Effector memory CD8-positive, alpha-beta T cell (primary cell): ENCODE measurements around the gene RABGAP1L.

Experiments used
- ATAC-seq: fragments of 150-1000 bp; cut with Tn5 transposase; replicated peaks from 2 replicates; pipeline ENCODE4 v1.10.0; 2021; ENCODE audit warnings: mild to moderate bottlenecking, moderate library complexity
- DNase-seq, 3 experiments: peaks; one replicate each; pipeline ENCODE4 v3.0.0; 2021
- H3K27ac Mint-ChIP-seq, 2 donors: one replicate each; pipeline ENCODE4 v1.8.0; 2022; ENCODE audit warnings: mild to moderate bottlenecking in 2 of 2, mixed read lengths in 2 of 2, moderate library complexity in 2 of 2
- H3K27me3 Mint-ChIP-seq, 2 donors: one replicate each; pipeline ENCODE4 v1.8.0; 2022; ENCODE audit warnings: mixed read lengths in 2 of 2
- H3K36me3 Mint-ChIP-seq: one replicate; pipeline ENCODE4 v1.8.0; 2022; ENCODE audit warnings: mild to moderate bottlenecking, moderate library complexity, mixed read lengths; ENCODE audit not compliant: insufficient read depth
- H3K4me1 Mint-ChIP-seq, 2 donors: one replicate each; pipeline ENCODE4 v1.8.0; 2022; ENCODE audit warnings: low read depth in 2 of 2, mixed read lengths in 2 of 2
- H3K4me3 Mint-ChIP-seq, 2 donors: one replicate each; pipeline ENCODE4 v1.8.0; 2022; ENCODE audit warnings: mild to moderate bottlenecking in 2 of 2, mixed read lengths in 2 of 2, moderate library complexity in 2 of 2
- H3K9me3 Mint-ChIP-seq, 2 donors: one replicate each; pipeline ENCODE4 v1.8.0; 2022; ENCODE audit warnings: mixed read lengths in 2 of 2

RABGAP1L gene

GRCh38 chr1:174777262-174777661, 617.9 kb downstream of the RABGAP1L start:
- Mint-ChIP-seq H3K27ac (no peak overlapping the region), H3K9me3 (no peaks in the 10 kb centered on the region), H3K4me3 (no peak overlapping the region), H3K4me1 (peaks cover 0 to 5% of the 10 kb centered on the region in 2 donors), H3K27me3 (no peaks in the 10 kb centered on the region), H3K36me3 (no peaks in the 10 kb centered on the region)
- ATAC-seq (no peak), DNase-seq (no peak)

GRCh38 chr1:174785510-174785909, 626.2 kb downstream of the RABGAP1L start:
- Mint-ChIP-seq H3K36me3 (peaks cover 4% of the 10 kb centered on the region), H3K27ac (no peak overlapping the region), H3K9me3 (no peaks in the 10 kb centered on the region), H3K27me3 (no peaks in the 10 kb centered on the region), H3K4me3 (no peak overlapping the region), H3K4me1 (peaks cover 13 to 33% of the 10 kb centered on the region in 2 donors)
- DNase-seq (no peak), ATAC-seq (no peak)

- Mint-ChIP-seq H3K27me3 (no peaks in the 10 kb centered on the region), H3K4me3 (no peak overlapping the region), H3K36me3 (peaks cover 4% of the 10 kb centered on the region), H3K9me3 (no peaks in the 10 kb centered on the region), H3K4me1 (peaks cover 13 to 34% of the 10 kb centered on the region in 2 donors), H3K27ac (peak overlapping the region in 1 of 2 donors; percentile 63)
- DNase-seq: no peak
- no peak for ATAC-seq
Observed at GRCh38 chr1:174786358-174786757, 627.0 kb downstream of the RABGAP1L start.

GRCh38 chr1:174786760-174787159, 627.4 kb downstream of the RABGAP1L start:
- Mint-ChIP-seq H3K4me3 (no peak overlapping the region), H3K36me3 (peaks cover 4% of the 10 kb centered on the region), H3K9me3 (no peaks in the 10 kb centered on the region), H3K4me1 (peaks cover 13 to 38% of the 10 kb centered on the region in 2 donors), H3K27ac (peak overlapping the region; percentile 7 to 63), H3K27me3 (no peaks in the 10 kb centered on the region)
- no peak for DNase-seq
- ATAC-seq: peak; percentile 84

GRCh38 chr1:174788981-174789380, 629.7 kb downstream of the RABGAP1L start:
- Mint-ChIP-seq H3K9me3 (no peaks in the 10 kb centered on the region), H3K27me3 (no peaks in the 10 kb centered on the region), H3K4me1 (peaks cover 11 to 34% of the 10 kb centered on the region in 2 donors), H3K27ac (peak overlapping the region in 1 of 2 donors; percentile 70), H3K36me3 (peaks cover 4% of the 10 kb centered on the region), H3K4me3 (no peak overlapping the region)
- no peak for ATAC-seq
- no peak for DNase-seq

- no peak overlapping the region for H3K4me3 Mint-ChIP-seq
- ATAC-seq (peak; percentile 64), DNase-seq (no peak)
- H3K9me3 Mint-ChIP-seq: no peaks in the 10 kb centered on the region
- H3K27me3 Mint-ChIP-seq: no peaks in the 10 kb centered on the region
- H3K36me3 Mint-ChIP-seq: peaks cover under 1% of the 10 kb centered on the region
- peaks cover 10 to 31% of the 10 kb centered on the region in 2 donors for H3K4me1 Mint-ChIP-seq
- H3K27ac Mint-ChIP-seq: peak overlapping the region; percentile 38 to 70
Observed at GRCh38 chr1:174789399-174789798, 630.1 kb downstream of the RABGAP1L start.

GRCh38 chr1:174791863-174792262, 632.5 kb downstream of the RABGAP1L start:
- Mint-ChIP-seq H3K4me1 (peaks cover 8 to 16% of the 10 kb centered on the region in 2 donors), H3K9me3 (no peaks in the 10 kb centered on the region), H3K36me3 (no peaks in the 10 kb centered on the region), H3K27me3 (no peaks in the 10 kb centered on the region), H3K27ac (peak overlapping the region in 1 of 2 donors; percentile 78), H3K4me3 (no peak overlapping the region)
- ATAC-seq: no peak
- DNase-seq: no peak

- no peaks in the 10 kb centered on the region for H3K36me3 Mint-ChIP-seq
- H3K27ac Mint-ChIP-seq: peak overlapping the region in 1 of 2 donors; percentile 15
- no peak for ATAC-seq
- no peak overlapping the region for H3K4me3 Mint-ChIP-seq
- no peak for DNase-seq
- H3K4me1 Mint-ChIP-seq: peaks cover 8 to 11% of the 10 kb centered on the region in 2 donors
- no peaks in the 10 kb centered on the region for H3K9me3 Mint-ChIP-seq
- no peaks in the 10 kb centered on the region for H3K27me3 Mint-ChIP-seq
Observed at GRCh38 chr1:174794861-174795260, 635.5 kb downstream of the RABGAP1L start.

GRCh38 chr1:174795806-174796205, 636.5 kb downstream of the RABGAP1L start:
- H3K4me3 Mint-ChIP-seq: no peak overlapping the region

GRCh38 chr1:174797398-174797797, 638.1 kb downstream of the RABGAP1L start:
- Mint-ChIP-seq H3K27ac (no peak overlapping the region), H3K4me1 (peaks cover 6% of the 10 kb centered on the region in 2 donors), H3K27me3 (no peaks in the 10 kb centered on the region), H3K36me3 (no peaks in the 10 kb centered on the region), H3K4me3 (no peak overlapping the region), H3K9me3 (no peaks in the 10 kb centered on the region)
- DNase-seq (no peak), ATAC-seq (no peak)

More at GRCh38 chr1:174795806-174796205, 636.5 kb downstream of the RABGAP1L start:
- no peaks in the 10 kb centered on the region for H3K9me3 Mint-ChIP-seq
- DNase-seq (no peak), ATAC-seq (no peak)
- H3K27me3 Mint-ChIP-seq: no peaks in the 10 kb centered on the region
- peaks cover 6 to 11% of the 10 kb centered on the region in 2 donors for H3K4me1 Mint-ChIP-seq
- H3K36me3 Mint-ChIP-seq: no peaks in the 10 kb centered on the region
- no peak overlapping the region for H3K27ac Mint-ChIP-seq

- Mint-ChIP-seq H3K27ac (no peak overlapping the region), H3K27me3 (no peaks in the 10 kb centered on the region), H3K36me3 (no peaks in the 10 kb centered on the region), H3K4me3 (no peak overlapping the region), H3K9me3 (no peaks in the 10 kb centered on the region), H3K4me1 (peaks cover 6 to 11% of the 10 kb centered on the region in 2 donors)
- ATAC-seq (no peak), DNase-seq (no peak)
Observed at GRCh38 chr1:174799136-174799479, 639.8 kb downstream of the RABGAP1L start.

GRCh38 chr1:174800216-174800851, 641.0 kb downstream of the RABGAP1L start:
- Mint-ChIP-seq H3K36me3 (no peaks in the 10 kb centered on the region), H3K9me3 (no peaks in the 10 kb centered on the region), H3K4me3 (no peak overlapping the region), H3K27me3 (no peaks in the 10 kb centered on the region), H3K27ac (no peak overlapping the region), H3K4me1 (peaks cover 6 to 11% of the 10 kb centered on the region in 2 donors)
- peak; percentile 6 for ATAC-seq
- DNase-seq: no peak

- no peak overlapping the region for H3K4me3 Mint-ChIP-seq
- no peaks in the 10 kb centered on the region for H3K27me3 Mint-ChIP-seq
- no peak for DNase-seq
- ATAC-seq: no peak
- H3K9me3 Mint-ChIP-seq: no peaks in the 10 kb centered on the region
- H3K36me3 Mint-ChIP-seq: no peaks in the 10 kb centered on the region
- no peak overlapping the region for H3K27ac Mint-ChIP-seq
- H3K4me1 Mint-ChIP-seq: peaks cover 6 to 11% of the 10 kb centered on the region in 2 donors
Observed at GRCh38 chr1:174800876-174801275, 641.6 kb downstream of the RABGAP1L start.

GRCh38 chr1:174809755-174810280, 650.5 kb downstream of the RABGAP1L start:
- no peak for DNase-seq
- ATAC-seq: no peak
- peaks cover 0 to 9% of the 10 kb centered on the region in 2 donors for H3K4me1 Mint-ChIP-seq
- no peak overlapping the region for H3K27ac Mint-ChIP-seq
- no peaks in the 10 kb centered on the region for H3K27me3 Mint-ChIP-seq
- H3K9me3 Mint-ChIP-seq: no peaks in the 10 kb centered on the region
- H3K36me3 Mint-ChIP-seq: peaks cover 2% of the 10 kb centered on the region
- H3K4me3 Mint-ChIP-seq: no peak overlapping the region
